Uterus (tissue), 2 donors: ENCODE results near the gene KCNG1.

ENCODE experiments used
- POLR2A ChIP-seq, 2 donors: fragments of 450-650 bp; IDR thresholded peaks; one replicate each; pipeline ENCODE4 v1.6.1; 2016; ENCODE audit warnings: antibody characterized with exemption in 2 of 2, mild to moderate bottlenecking in 1 of 2, moderate library complexity in 1 of 2
- TF ChIP-seq, protein P1 (sequence below), 4 experiments: fragments of 200-600 bp in 2 of 4; fragments of 450-650 bp in 2 of 4; sonication (generic) in 2 of 4; IDR thresholded peaks; one replicate each; pipeline ENCODE4 v1.5.1; 2016 to 2019; ENCODE audit warnings: antibody characterized with exemption in 4 of 4, mild to moderate bottlenecking in 2 of 4, moderate library complexity in 1 of 4

DNA sequence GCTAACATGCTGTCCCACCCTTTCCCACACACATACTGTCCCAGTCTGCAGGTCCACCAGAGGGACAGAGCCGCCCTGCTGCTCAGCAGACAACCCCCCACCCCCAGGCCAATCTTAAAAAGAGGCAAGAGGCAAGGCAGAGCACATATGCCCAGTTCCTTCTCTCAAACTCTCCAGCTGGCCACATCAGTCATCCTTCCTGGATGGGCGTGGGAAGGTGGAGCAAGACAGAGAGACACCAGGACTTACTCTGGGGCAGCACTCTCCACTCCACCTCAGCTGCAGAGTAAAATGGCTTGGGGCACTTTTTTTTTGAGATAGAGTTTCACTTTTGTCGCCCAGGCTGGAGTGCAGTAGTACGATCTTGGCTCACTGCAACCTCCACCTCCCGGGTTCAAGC lies 53.5 kb downstream of the KCNG1 start:
- no peak for TF ChIP-seq POLR2A (IDR thresholded peaks at IDR 0.05)
- TF ChIP-seq, protein P1, sequence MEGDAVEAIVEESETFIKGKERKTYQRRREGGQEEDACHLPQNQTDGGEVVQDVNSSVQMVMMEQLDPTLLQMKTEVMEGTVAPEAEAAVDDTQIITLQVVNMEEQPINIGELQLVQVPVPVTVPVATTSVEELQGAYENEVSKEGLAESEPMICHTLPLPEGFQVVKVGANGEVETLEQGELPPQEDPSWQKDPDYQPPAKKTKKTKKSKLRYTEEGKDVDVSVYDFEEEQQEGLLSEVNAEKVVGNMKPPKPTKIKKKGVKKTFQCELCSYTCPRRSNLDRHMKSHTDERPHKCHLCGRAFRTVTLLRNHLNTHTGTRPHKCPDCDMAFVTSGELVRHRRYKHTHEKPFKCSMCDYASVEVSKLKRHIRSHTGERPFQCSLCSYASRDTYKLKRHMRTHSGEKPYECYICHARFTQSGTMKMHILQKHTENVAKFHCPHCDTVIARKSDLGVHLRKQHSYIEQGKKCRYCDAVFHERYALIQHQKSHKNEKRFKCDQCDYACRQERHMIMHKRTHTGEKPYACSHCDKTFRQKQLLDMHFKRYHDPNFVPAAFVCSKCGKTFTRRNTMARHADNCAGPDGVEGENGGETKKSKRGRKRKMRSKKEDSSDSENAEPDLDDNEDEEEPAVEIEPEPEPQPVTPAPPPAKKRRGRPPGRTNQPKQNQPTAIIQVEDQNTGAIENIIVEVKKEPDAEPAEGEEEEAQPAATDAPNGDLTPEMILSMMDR (IDR thresholded peaks at IDR 0.05): no peak
